H9 (cell line): ENCODE measurements around the gene CR1L. TPM values are rescaled to one million over a fixed set of nuclear protein-coding genes. Genes with fewer than 3 reads are reported as not detected.

Experiments
- DNase-seq: peaks from one replicate; pipeline ENCODE4 v3.0.0-alpha.2; 2017
- H2AFZ ChIP-seq: one replicate; pipeline ENCODE4 v1.6.1; 2013; ENCODE audit warnings: mild to moderate bottlenecking, low read length, control low read depth, moderate library complexity
- H2AK5ac ChIP-seq: 2 replicates; pipeline ENCODE4 v1.6.1; 2013; ENCODE audit warnings: low read length, control low read depth, mixed read lengths; ENCODE audit not compliant: insufficient read length
- H2BK120ac ChIP-seq: one replicate; pipeline ENCODE4 v1.6.1; 2013; ENCODE audit warnings: low read depth, mild to moderate bottlenecking, low read length, control low read depth, inconsistent platforms; ENCODE audit not compliant: poor library complexity, severe bottlenecking
- H2BK12ac ChIP-seq: 2 replicates; pipeline ENCODE4 v1.6.1; 2013; ENCODE audit warnings: low read length, control low read depth, mixed read lengths, low read depth; ENCODE audit not compliant: insufficient read length
- H2BK15ac ChIP-seq: 2 replicates; pipeline ENCODE4 v1.6.1; 2013; ENCODE audit warnings: low read depth, low read length, control low read depth
- H2BK20ac ChIP-seq: one replicate; pipeline ENCODE4 v1.6.1; 2013; ENCODE audit warnings: low read depth, mild to moderate bottlenecking, low read length, control low read depth, inconsistent platforms; ENCODE audit not compliant: poor library complexity, severe bottlenecking
- H2BK5ac ChIP-seq: 2 replicates; pipeline ENCODE4 v1.6.1; 2013; ENCODE audit warnings: low read length, control low read depth, mixed read lengths; ENCODE audit not compliant: insufficient read length
- H3K14ac ChIP-seq: 2 replicates; pipeline ENCODE4 v1.6.1; 2013; ENCODE audit warnings: low read length, control low read depth; ENCODE audit not compliant: insufficient read depth
- H3K18ac ChIP-seq: 2 replicates; pipeline ENCODE4 v1.6.1; 2013; ENCODE audit warnings: low read depth, mild to moderate bottlenecking, mixed read lengths, low read length, control low read depth; ENCODE audit not compliant: insufficient read length
- H3K23ac ChIP-seq: 2 replicates; pipeline ENCODE4 v1.6.1; 2013; ENCODE audit warnings: low read length, control low read depth, mixed read lengths, low read depth; ENCODE audit not compliant: insufficient read length
- H3K23me2 ChIP-seq: 2 replicates; pipeline ENCODE4 v1.6.1; 2013; ENCODE audit warnings: low read depth, mild to moderate bottlenecking, mixed read lengths, low read length, control low read depth; ENCODE audit not compliant: insufficient read length, poor library complexity, severe bottlenecking
- H3K27ac ChIP-seq: 2 replicates; pipeline ENCODE4 v1.5.1; 2013; ENCODE audit warnings: low read length, control low read depth, mixed read lengths, low read depth; ENCODE audit not compliant: insufficient read length
- H3K27me3 ChIP-seq: 2 replicates; pipeline ENCODE4 v1.6.1; 2013; ENCODE audit warnings: low read length, control low read depth, inconsistent platforms; ENCODE audit not compliant: insufficient read depth
- H3K4ac ChIP-seq: 2 replicates; pipeline ENCODE4 v1.6.1; 2013; ENCODE audit warnings: low read depth, mild to moderate bottlenecking, control low read depth, inconsistent platforms, low read length, moderate library complexity
- H3K4me1 ChIP-seq: 2 replicates; pipeline ENCODE4 v1.6.1; 2013; ENCODE audit warnings: low read length, control low read depth, inconsistent platforms; ENCODE audit not compliant: insufficient read depth
- H3K4me2 ChIP-seq: 2 replicates; pipeline ENCODE4 v1.6.1; 2013; ENCODE audit warnings: low read length, control low read depth, mixed read lengths; ENCODE audit not compliant: insufficient read length, insufficient read depth
- H3K56ac ChIP-seq: 2 replicates; pipeline ENCODE4 v1.6.1; 2013; ENCODE audit warnings: low read depth, mild to moderate bottlenecking, mixed read lengths, low read length, control low read depth; ENCODE audit not compliant: insufficient read length
- H3K79me1 ChIP-seq: 2 replicates; pipeline ENCODE4 v1.6.1; 2013; ENCODE audit warnings: low read depth, mild to moderate bottlenecking, moderate library complexity, low read length, control low read depth, inconsistent platforms; ENCODE audit not compliant: insufficient read depth, poor library complexity, severe bottlenecking
- H3K79me2 ChIP-seq: 2 replicates; pipeline ENCODE4 v1.6.1; 2013; ENCODE audit warnings: low read length, control low read depth, inconsistent platforms; ENCODE audit not compliant: insufficient read depth
- H3K9ac ChIP-seq: 2 replicates; pipeline ENCODE4 v1.6.1; 2013; ENCODE audit warnings: low read length, control low read depth, mixed read lengths; ENCODE audit not compliant: insufficient read length; ENCODE audit errors: extremely low read depth
- H3K9me3 ChIP-seq: one replicate; pipeline ENCODE4 v1.6.1; 2013; ENCODE audit warnings: low read depth, low read length, inconsistent platforms; ENCODE audit not compliant: control insufficient read depth
- H3T11ph ChIP-seq: one replicate; pipeline ENCODE4 v1.6.1; 2013; ENCODE audit warnings: mild to moderate bottlenecking, low read length, control low read depth, inconsistent platforms
- H4K20me1 ChIP-seq: one replicate; pipeline ENCODE4 v1.6.1; 2013; ENCODE audit not compliant: control insufficient read depth, insufficient read length, insufficient read depth
- H4K5ac ChIP-seq: 2 replicates; pipeline ENCODE4 v1.6.1; 2013; ENCODE audit warnings: low read depth, mild to moderate bottlenecking, mixed read lengths, low read length, control low read depth; ENCODE audit not compliant: insufficient read length
- H4K8ac ChIP-seq: replicated peaks from 2 replicates; pipeline ENCODE4 v1.6.1; 2013; ENCODE audit warnings: low read length, control low read depth, mixed read lengths, low read depth; ENCODE audit not compliant: insufficient read length
- H4K91ac ChIP-seq: 2 replicates; pipeline ENCODE4 v1.6.1; 2013; ENCODE audit warnings: low read depth, mild to moderate bottlenecking, moderate library complexity, mixed read lengths, low read length, control low read depth; ENCODE audit not compliant: insufficient read length
- H3K27ac Mint-ChIP-seq, 3 experiments: 2 replicates in 2 of 3; 3 replicates in 1 of 3; pipeline ENCODE4 v1.8.0; 2020 to 2021; ENCODE audit warnings: mixed read lengths in 3 of 3, mild to moderate bottlenecking in 1 of 3, moderate library complexity in 1 of 3
- H3K27me3 Mint-ChIP-seq: 2 replicates; pipeline ENCODE4 v1.8.0; 2021; ENCODE audit warnings: low read depth, mild to moderate bottlenecking, moderate library complexity, mixed read lengths
- H3K36me3 Mint-ChIP-seq, 3 experiments: 2 replicates in 2 of 3; 3 replicates in 1 of 3; pipeline ENCODE4 v1.8.0; 2020 to 2021; ENCODE audit warnings: low read depth in 3 of 3, mixed read lengths in 3 of 3; ENCODE audit not compliant: insufficient read depth in 1 of 3
- H3K4me1 Mint-ChIP-seq, 2 experiments: 2 replicates each; pipeline ENCODE4 v1.8.0; 2020; ENCODE audit warnings: mixed read lengths in 2 of 2
- H3K4me3 Mint-ChIP-seq, 2 experiments: 2 replicates in 1 of 2; 3 replicates in 1 of 2; pipeline ENCODE4 v1.8.0; 2020 to 2021; ENCODE audit warnings: mild to moderate bottlenecking in 2 of 2, mixed read lengths in 2 of 2, moderate library complexity in 1 of 2
- H3K9me3 Mint-ChIP-seq, 2 experiments: 2 replicates in 1 of 2; 3 replicates in 1 of 2; pipeline ENCODE4 v1.8.0; 2020; ENCODE audit warnings: mild to moderate bottlenecking in 2 of 2, mixed read lengths in 2 of 2, moderate library complexity in 1 of 2
- CTCF ChIP-seq: fragments of 200-600 bp; sonication (generic); conservative IDR thresholded peaks from 3 replicates; pipeline ENCODE4 v1.8.0; 2021; ENCODE audit warnings: antibody characterized with exemption, mild to moderate bottlenecking
- WGBS: extraction: QIAGEN DNeasy Blood & Tissue Kit; methylation state at CpG from one replicate; pipeline ENCODE4 v1.1.7; 2013; ENCODE audit warnings: missing lambda C conversion rate, low lambda C conversion rate, mixed read lengths; ENCODE audit not compliant: insufficient read length; ENCODE audit errors: extremely low coverage; 5-methylcytosine and 5-hydroxymethylcytosine counted together
- total RNA-seq: library from RNA; stranded (reverse); gene quantifications from 2 replicates; pipeline ENCODE4 v1.2.1, GENCODE V29; 2021

CR1L gene
- total RNA-seq, 1 experiment from 2014 or later = 0.37 TPM

- H2BK120ac ChIP-seq = peak overlapping the region; percentile 61
- peaks cover 1% of the 10 kb centered on the region for H3K9me3 ChIP-seq
- no peak overlapping the region for H3K4ac ChIP-seq
- H3T11ph ChIP-seq = no peak overlapping the region
- DNase-seq = no peak
- no peak overlapping the region for H3K4me2 ChIP-seq
- no peak overlapping the region for H2BK15ac ChIP-seq
- H3K27ac ChIP-seq = no peak overlapping the region
- H3K23me2 ChIP-seq = no peaks in the 10 kb centered on the region
- H3K9ac ChIP-seq = no peak overlapping the region
- no CpG with 5 or more reads among the region's 1 CpG for WGBS
- H3K27me3 ChIP-seq = no peaks in the 10 kb centered on the region
- H2BK20ac ChIP-seq = no peak overlapping the region
- peak overlapping the region; percentile 22 for H2AFZ ChIP-seq
- H2BK12ac ChIP-seq = no peak overlapping the region
- H3K79me2 ChIP-seq = no peaks in the 10 kb centered on the region
- Mint-ChIP-seq H3K4me3 (no peak overlapping the region), H3K27ac (peak overlapping the region; percentile 50 to 91 (median 55)), H3K9me3 (peaks cover 0 to 4% of the 10 kb centered on the region in 2 experiments; a peak in 2 of 5 replicates), H3K4me1 (peaks cover 54 to 56% of the 10 kb centered on the region in 2 experiments), H3K36me3 (peaks cover 0 to 4% (median 2%) of the 10 kb centered on the region in 3 experiments; a peak in 4 of 7 replicates), H3K27me3 (no peaks in the 10 kb centered on the region)
- H3K23ac ChIP-seq = no peak overlapping the region
- H3K4me1 ChIP-seq = peaks cover 9% of the 10 kb centered on the region; the same call in 1 of the 2 replicates
- H4K5ac ChIP-seq = no peak overlapping the region
- no peak overlapping the region for H2AK5ac ChIP-seq
- H3K14ac ChIP-seq = no peak overlapping the region
- no peak overlapping the region for H2BK5ac ChIP-seq
- no peaks in the 10 kb centered on the region for H3K79me1 ChIP-seq
- no peaks in the 10 kb centered on the region for H4K20me1 ChIP-seq
- H4K8ac ChIP-seq = no peak overlapping the region
- H3K56ac ChIP-seq = no peak overlapping the region
- no peak overlapping the region for H3K18ac ChIP-seq
- H4K91ac ChIP-seq = no peak overlapping the region
- TF ChIP-seq CTCF = no peak
Measured at GRCh38 chr1:207631137-207631536, 13.8 kb upstream of the CR1L start.
